Measurements from ENCODE around the gene BIRC3.

The BIRC3 gene

GRCh38 chr11:102375720-102376399, 58.6 kb downstream of the BIRC3 start:
- no peak for DNase-seq (ENCODE audit: low read depth)

DNA sequence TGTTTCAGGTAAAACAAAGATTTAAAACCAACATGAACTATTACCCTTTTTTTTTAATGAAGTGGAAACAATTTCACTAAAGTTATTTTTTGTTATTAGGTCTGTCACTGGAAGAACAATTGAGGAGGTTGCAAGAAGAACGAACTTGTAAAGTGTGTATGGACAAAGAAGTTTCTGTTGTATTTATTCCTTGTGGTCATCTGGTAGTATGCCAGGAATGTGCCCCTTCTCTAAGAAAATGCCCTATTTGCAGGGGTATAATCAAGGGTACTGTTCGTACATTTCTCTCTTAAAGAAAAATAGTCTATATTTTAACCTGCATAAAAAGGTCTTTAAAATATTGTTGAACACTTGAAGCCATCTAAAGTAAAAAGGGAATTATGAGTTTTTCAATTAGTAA, 60.6 kb downstream of the BIRC3 start:
- DNase-seq (ENCODE audit: low read depth): no peak

GRCh38 chr11:102378818-102379217, 61.5 kb downstream of the BIRC3 start:
- DNase-seq (ENCODE audit: low read depth): no peak

- no peak for DNase-seq (ENCODE audit: low read depth)
Observed at GRCh38 chr11:102382384-102382783, 65.1 kb downstream of the BIRC3 start.

GRCh38 chr11:102383839-102384238, 66.6 kb downstream of the BIRC3 start:
- DNase-seq (ENCODE audit: low read depth): no peak

DNA sequence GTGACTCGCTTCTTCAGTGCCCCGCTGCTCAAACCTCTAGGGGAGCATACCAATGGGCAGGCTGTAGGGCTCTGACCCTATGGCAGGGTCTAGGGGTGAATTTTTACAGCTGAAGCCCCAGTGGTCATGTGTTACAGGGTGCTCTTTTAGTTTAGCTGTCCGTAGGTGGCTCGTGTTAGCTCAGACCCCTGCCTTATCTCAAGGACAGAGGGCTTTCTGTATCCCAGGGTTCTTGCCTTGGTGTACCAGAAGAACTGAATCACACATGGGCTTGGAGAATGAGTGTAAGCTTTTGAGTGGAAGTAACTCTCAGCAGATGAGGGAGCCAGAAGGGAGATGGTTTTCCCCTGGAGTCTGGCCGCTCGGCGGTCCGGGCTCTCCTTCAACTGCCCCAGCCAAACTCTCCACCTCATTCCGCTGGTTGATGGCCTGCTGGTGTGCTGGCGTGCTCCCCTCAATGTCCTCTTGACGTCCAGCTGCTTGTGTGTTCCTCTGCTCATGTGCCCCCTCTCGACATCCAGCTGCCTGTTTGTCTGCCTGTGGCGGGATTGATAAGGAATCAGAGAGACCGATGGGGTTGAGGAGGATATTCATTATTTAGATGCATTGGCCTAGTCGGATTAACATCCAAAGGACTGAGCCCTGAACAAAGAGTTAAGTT, 67.3 kb downstream of the BIRC3 start:
- no peak for DNase-seq (ENCODE audit: low read depth)

GRCh38 chr11:102385085-102386007, 68.1 kb downstream of the BIRC3 start:
- no peak for DNase-seq (ENCODE audit: low read depth)

- no peak for DNase-seq (ENCODE audit: low read depth)
Observed at GRCh38 chr11:102386136-102386734, 69.0 kb downstream of the BIRC3 start.

- DNase-seq (ENCODE audit: low read depth): no peak
Observed at GRCh38 chr11:102387043-102387781, 69.9 kb downstream of the BIRC3 start.

Data from stimulated activated CD8-positive, alpha-beta memory T cell treated with anti-CD3 and anti-CD28 coated beads, Interleukin-15, amount 100 ng/mL, for 1 hour (primary cell).